Testis (tissue), 5 donors: ENCODE data around the gene SUFU. TPM values are rescaled to one million over a fixed set of nuclear protein-coding genes. Genes with fewer than 3 reads are reported as not detected.
"Not testable (repeated sequence)": the region's sequence is repeated elsewhere in the genome, so short reads cannot be mapped to it uniquely, and the experiment has no call there.

ENCODE experiments used
- DNase-seq: peaks from one replicate; pipeline ENCODE4 v3.0.0-alpha.2; 2019
- H3K27ac ChIP-seq, 2 donors: fragments of 200-600 bp; sonication (generic); one replicate each; pipeline ENCODE4 v1.5.1; 2019
- H3K27me3 ChIP-seq: fragments of 200-600 bp; sonication (generic); one replicate; pipeline ENCODE4 v1.5.1; 2019
- H3K36me3 ChIP-seq: fragments of 200-600 bp; sonication (generic); one replicate; pipeline ENCODE4 v1.5.1; 2017; ENCODE audit warnings: low read depth; ENCODE audit errors: missing control alignments
- H3K4me1 ChIP-seq: fragments of 200-600 bp; sonication (generic); one replicate; pipeline ENCODE4 v1.5.1; 2019
- H3K4me3 ChIP-seq, 2 donors: fragments of 200-600 bp; sonication (generic); one replicate each; pipeline ENCODE4 v1.5.1; 2017 to 2019
- H3K9me3 ChIP-seq: fragments of 200-600 bp; sonication (generic); one replicate; pipeline ENCODE4 v1.5.1; 2017
- CTCF ChIP-seq, 3 experiments: fragments of 450-650 bp in 2 of 3; fragments of 200-600 bp in 1 of 3; sonication (generic) in 1 of 3; IDR thresholded peaks; one replicate each; pipeline ENCODE4 v1.5.1; 2016 to 2019; ENCODE audit warnings: antibody characterized with exemption in 3 of 3, mild to moderate bottlenecking in 2 of 3, moderate library complexity in 1 of 3
- POLR2A ChIP-seq: fragments of 450-650 bp; IDR thresholded peaks from one replicate; pipeline ENCODE4 v1.6.1; 2017; ENCODE audit warnings: antibody characterized with exemption, mild to moderate bottlenecking, moderate library complexity
- WGBS, 2 donors: methylation state at CpG; one replicate each; pipeline ENCODE4 v1.1.5; 2018; 5-methylcytosine and 5-hydroxymethylcytosine counted together
- intact Hi-C: fragments of 100-400 bp; cut with DNase I; formaldehyde crosslinking; loops from one replicate; pipeline ENCODE4 v1.15.1; 2023; ENCODE audit warnings: low total_unique reads
- long read RNA-seq, 2 donors: transcript quantifications; one replicate each; lab custom pipeline, GENCODE V29; 2026
- polyA plus RNA-seq: library from polyadenylated mRNA; stranded (reverse); fragments of 350-450 nt; fragmentation: Illumina TruSeq; extraction: RNeasy Lipid Tissue Mini Kit (QIAGEN cat#74804); gene quantifications from one replicate; pipeline ENCODE4 v1.2.3, GENCODE V29; 2014; ENCODE audit warnings: low read depth, low replicate concordance; ENCODE audit not compliant: insufficient read depth
- total RNA-seq, 2 donors: library from RNA; depleted of rRNA; stranded (reverse); fragments of >200 nt; gene quantifications; one replicate each; pipeline ENCODE4 v1.2.3, GENCODE V29; 2016

SUFU gene
- 10 to 100 TPM; 16.5 to 22.9 TPM for total RNA-seq
- 28.4 TPM for polyA plus RNA-seq
- long read RNA-seq, donor 1, full-length matches to known transcripts = 5 of 5 reads
- long read RNA-seq, donor 1, partial matches to known transcripts = 0 of 5 reads
- long read RNA-seq, donor 1, other reads (novel, unspliced or antisense) = 0 of 5 reads
- long read RNA-seq, donor 2, full-length matches to known transcripts = 2 of 2 reads
- long read RNA-seq, donor 2, partial matches to known transcripts = 0 of 2 reads
- long read RNA-seq, donor 2, other reads (novel, unspliced or antisense) = 0 of 2 reads

- TF ChIP-seq CTCF (IDR thresholded peaks at IDR 0.05) (peak; percentile 87 to 96 (median 89)), POLR2A (peak; percentile 51)
- Histone ChIP-seq H3K27ac (peak within 1 kb of the TSS; percentile 80 to 96), H3K9me3 (no peaks in the 10 kb centered on the region), H3K4me3 (peak within 1 kb of the TSS; percentile 95 to 98), H3K4me1 (peaks cover 18% of the 10 kb centered on the region), H3K36me3 (no peaks in the 10 kb centered on the region), H3K27me3 (no peaks in the 10 kb centered on the region)
- 1 to 2% methylated on average over 17 to 20 of the region's 44 CpGs for WGBS, 2 donors
- intact Hi-C loops = loop anchor here (5.0 to 10.0 kb wide), 2 partner anchors 79 to 141 kb away; partner anchors contain the start of gene TRIM8
- DNase-seq = peak; percentile 100
Observed at GRCh38 chr10:102503264-102504178, at the start of gene SUFU. Gene SUFU, plus strand, starts transcription at chr10:102503972. Its CDS starts 181 bp downstream, at chr10:102504153.

GRCh38 chr10:102454662-102455487 lies 48.9 kb upstream of the SUFU start:
- H3K27me3 ChIP-seq, intact Hi-C loops, H3K4me1 ChIP-seq, H3K4me3 ChIP-seq, H3K9me3 ChIP-seq, DNase-seq, H3K36me3 ChIP-seq, H3K27ac ChIP-seq: not testable (repeated sequence)
- 77 to 83% methylated on average over 13 of the region's 13 CpGs for WGBS, 2 donors

- Histone ChIP-seq H3K27ac (no peak overlapping the region), H3K36me3 (no peaks in the 10 kb centered on the region), H3K9me3 (no peaks in the 10 kb centered on the region), H3K4me3 (no peak overlapping the region), H3K4me1 (peaks cover 7% of the 10 kb centered on the region), H3K27me3 (no peaks in the 10 kb centered on the region)
- intact Hi-C loops = no loop called here
- TF ChIP-seq CTCF (IDR thresholded peaks at IDR 0.05) (no peak), POLR2A (no peak)
- no peak for DNase-seq
- WGBS, 2 donors = 89 to 94% methylated on average over 7 of the region's 7 CpGs
Observed at GRCh38 chr10:102455893-102456471, 47.8 kb upstream of the SUFU start.

- no peaks in the 10 kb centered on the region for H3K27me3 ChIP-seq
- H3K36me3 ChIP-seq = no peaks in the 10 kb centered on the region
- H3K27ac ChIP-seq = no peak overlapping the region
- intact Hi-C loops = no loop called here
- H3K4me3 ChIP-seq = no peak overlapping the region
- WGBS, 2 donors = 79 to 86% methylated on average over 9 of the region's 9 CpGs
- H3K9me3 ChIP-seq = no peaks in the 10 kb centered on the region
- peaks cover 8% of the 10 kb centered on the region for H3K4me1 ChIP-seq
- TF ChIP-seq POLR2A (no peak), CTCF (IDR thresholded peaks at IDR 0.05) (no peak)
- no peak for DNase-seq
Observed at GRCh38 chr10:102457591-102458150, 46.1 kb upstream of the SUFU start.
